Nephron (organoid): ENCODE measurements around the gene DES.

Experiments
- H3K27ac Mint-ChIP-seq, 3 experiments: 2 replicates each; pipeline ENCODE4 v1.8.0; 2020; ENCODE audit warnings: mixed read lengths in 3 of 3, mild to moderate bottlenecking in 2 of 3, moderate library complexity in 1 of 3
- H3K27me3 Mint-ChIP-seq: 2 replicates; pipeline ENCODE4 v1.8.0; 2021; ENCODE audit warnings: low read depth, mild to moderate bottlenecking, moderate library complexity, mixed read lengths
- H3K36me3 Mint-ChIP-seq: 2 replicates; pipeline ENCODE4 v1.8.0; 2020; ENCODE audit warnings: low read depth, mixed read lengths
- H3K4me1 Mint-ChIP-seq: 2 replicates; pipeline ENCODE4 v1.8.0; 2020; ENCODE audit warnings: mixed read lengths
- H3K4me3 Mint-ChIP-seq, 3 experiments: 2 replicates each; pipeline ENCODE4 v1.8.0; 2020; ENCODE audit warnings: mild to moderate bottlenecking in 3 of 3, mixed read lengths in 3 of 3, moderate library complexity in 2 of 3
- H3K9me3 Mint-ChIP-seq: 2 replicates; pipeline ENCODE4 v1.8.0; 2020; ENCODE audit warnings: mixed read lengths
- CTCF ChIP-seq, 3 experiments: fragments of 200-600 bp; sonication (generic); IDR thresholded peaks; one replicate each; pipeline ENCODE4 v1.5.0; 2021; ENCODE audit warnings: antibody characterized with exemption in 3 of 3; ENCODE audit not compliant: unreplicated experiment in 3 of 3

DES gene

GRCh38 chr2:219460424-219460926 lies 42.3 kb downstream of the DES start:
- Mint-ChIP-seq H3K9me3 (no peaks in the 10 kb centered on the region), H3K4me1 (peaks cover 27% of the 10 kb centered on the region), H3K27ac (peak overlapping the region; percentile 72 to 80 (median 72)), H3K4me3 (peak overlapping the region in 1 of 3 experiments; percentile 70), H3K36me3 (peaks cover 8% of the 10 kb centered on the region), H3K27me3 (no peaks in the 10 kb centered on the region)
- no peak for TF ChIP-seq CTCF (IDR thresholded peaks at IDR 0.05; ENCODE audit: unreplicated experiment in 3 of 3)

DNA sequence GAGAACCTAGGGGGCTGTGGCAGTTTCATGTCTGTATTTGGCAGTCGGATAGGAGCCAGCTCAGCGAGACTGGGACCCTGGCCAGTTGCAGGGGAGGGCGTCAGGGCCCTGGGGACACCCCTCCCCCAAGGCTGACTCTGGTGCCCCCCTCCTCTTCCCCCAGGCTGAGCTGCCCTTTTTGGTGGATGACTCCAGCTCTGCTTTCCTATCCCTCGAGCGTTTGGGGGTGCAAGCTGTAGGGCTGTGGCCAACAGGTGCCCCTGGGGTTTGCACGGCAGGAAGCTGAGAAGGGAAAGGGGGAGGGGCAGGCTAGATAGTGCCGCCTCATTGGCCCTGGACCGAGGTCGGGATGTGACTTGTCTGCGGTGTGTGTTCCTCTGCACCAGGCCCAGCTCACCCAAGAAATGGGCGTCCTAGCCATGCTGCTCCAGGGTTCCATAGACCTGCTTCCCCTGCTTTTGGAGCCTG lies 42.9 kb downstream of the DES start:
- no peak overlapping the region for H3K4me3 Mint-ChIP-seq
- peaks cover 8% of the 10 kb centered on the region for H3K36me3 Mint-ChIP-seq
- peak overlapping the region in 1 of 3 experiments; percentile 22 for H3K27ac Mint-ChIP-seq
- no peaks in the 10 kb centered on the region for H3K9me3 Mint-ChIP-seq
- peaks cover 24% of the 10 kb centered on the region for H3K4me1 Mint-ChIP-seq
- no peaks in the 10 kb centered on the region for H3K27me3 Mint-ChIP-seq
- no peak for TF ChIP-seq CTCF (IDR thresholded peaks at IDR 0.05; ENCODE audit: unreplicated experiment in 3 of 3)

DNA sequence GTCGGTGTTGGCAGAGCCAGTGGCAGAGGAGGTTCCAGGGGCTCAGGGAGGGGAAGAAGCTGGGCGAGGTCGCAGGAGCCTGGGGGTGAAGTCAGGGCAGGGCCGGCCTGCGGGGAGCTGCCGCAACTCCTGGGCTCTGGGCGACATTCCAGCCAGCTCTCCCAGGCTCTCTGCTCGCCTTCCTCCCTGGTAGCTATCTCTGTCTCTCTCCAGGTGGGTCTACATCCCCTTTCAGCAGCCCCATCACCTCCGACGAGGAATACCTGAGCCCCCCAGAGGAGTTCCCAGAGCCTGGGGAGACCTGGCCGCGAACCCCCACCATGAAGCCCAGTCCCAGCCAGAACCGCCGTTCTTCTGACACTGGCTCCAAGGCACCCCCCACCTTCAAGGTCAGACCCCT lies 43.5 kb downstream of the DES start:
- H3K4me3 Mint-ChIP-seq, result no peak overlapping the region
- peaks cover 24% of the 10 kb centered on the region for H3K4me1 Mint-ChIP-seq
- no peaks in the 10 kb centered on the region for H3K9me3 Mint-ChIP-seq
- H3K27me3 Mint-ChIP-seq, result no peaks in the 10 kb centered on the region
- no peak for TF ChIP-seq CTCF (IDR thresholded peaks at IDR 0.05; ENCODE audit: unreplicated experiment in 3 of 3)
- peaks cover 8% of the 10 kb centered on the region for H3K36me3 Mint-ChIP-seq
- H3K27ac Mint-ChIP-seq, result no peak overlapping the region

GRCh38 chr2:219462349-219462748 lies 44.2 kb downstream of the DES start:
- Mint-ChIP-seq H3K27me3 (no peaks in the 10 kb centered on the region), H3K4me3 (no peak overlapping the region), H3K4me1 (peaks cover 24% of the 10 kb centered on the region), H3K36me3 (peaks cover 8% of the 10 kb centered on the region), H3K9me3 (no peaks in the 10 kb centered on the region), H3K27ac (no peak overlapping the region)
- TF ChIP-seq CTCF (IDR thresholded peaks at IDR 0.05; ENCODE audit: unreplicated experiment in 3 of 3), result no peak

DNA sequence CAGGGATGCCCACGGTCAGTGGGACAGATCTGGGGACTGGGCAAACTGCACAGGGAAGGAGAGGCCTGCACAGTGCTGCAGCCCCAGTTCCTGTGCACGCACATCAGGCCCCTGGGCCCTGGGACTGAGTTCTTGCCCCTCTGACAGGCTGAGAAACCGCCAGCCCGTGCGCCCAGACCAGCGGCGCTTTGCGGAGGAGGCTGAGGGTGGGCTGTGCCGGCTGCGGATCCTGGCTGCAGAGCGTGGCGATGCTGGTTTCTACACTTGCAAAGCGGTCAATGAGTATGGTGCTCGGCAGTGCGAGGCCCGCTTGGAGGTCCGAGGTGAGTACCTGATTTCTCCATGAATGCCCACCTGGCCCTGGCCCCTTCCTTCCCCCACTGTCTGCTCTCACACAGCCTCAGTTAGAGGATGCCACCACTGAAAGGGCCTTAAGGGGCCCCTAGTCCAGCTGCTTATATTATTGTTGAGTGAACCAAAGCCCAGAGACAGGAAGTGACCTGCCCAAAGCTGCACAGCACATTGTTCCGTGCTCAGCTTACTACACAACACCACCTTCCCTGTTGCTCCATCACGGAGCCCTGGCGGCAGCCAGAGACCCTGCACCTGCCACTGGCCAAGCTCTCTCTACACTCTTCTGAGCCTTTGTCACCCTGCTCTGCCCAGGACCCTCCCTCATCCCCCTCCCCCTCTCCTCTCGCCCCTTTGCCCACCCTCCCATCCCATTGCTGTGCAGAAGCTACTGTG lies 46.3 kb downstream of the DES start:
- no peak for TF ChIP-seq CTCF (IDR thresholded peaks at IDR 0.05; ENCODE audit: unreplicated experiment in 3 of 3)
- Mint-ChIP-seq H3K36me3 (peaks cover 8% of the 10 kb centered on the region), H3K27me3 (no peaks in the 10 kb centered on the region), H3K27ac (no peak overlapping the region), H3K4me1 (peaks cover 8% of the 10 kb centered on the region), H3K4me3 (no peak overlapping the region), H3K9me3 (no peaks in the 10 kb centered on the region)
